H54 (cell line): Measurements from ENCODE around the gene EZR.

Source experiments
- DNase-seq: peaks from one replicate; pipeline ENCODE4 v3.0.0; 2011; ENCODE audit warnings: low spot score, mixed read lengths; ENCODE audit not compliant: insufficient read length
- FAIRE-seq: peaks from 3 replicates; lab custom pipeline; 2011; peaks lifted over from hg19 to GRCh38; lab: Jason Lieb, UNC
- POLR2A ChIP-seq: IDR thresholded peaks from 2 replicates; pipeline ENCODE4 v1.6.1; 2011; ENCODE audit warnings: low read depth, mild to moderate bottlenecking, low read length

EZR gene

DNA sequence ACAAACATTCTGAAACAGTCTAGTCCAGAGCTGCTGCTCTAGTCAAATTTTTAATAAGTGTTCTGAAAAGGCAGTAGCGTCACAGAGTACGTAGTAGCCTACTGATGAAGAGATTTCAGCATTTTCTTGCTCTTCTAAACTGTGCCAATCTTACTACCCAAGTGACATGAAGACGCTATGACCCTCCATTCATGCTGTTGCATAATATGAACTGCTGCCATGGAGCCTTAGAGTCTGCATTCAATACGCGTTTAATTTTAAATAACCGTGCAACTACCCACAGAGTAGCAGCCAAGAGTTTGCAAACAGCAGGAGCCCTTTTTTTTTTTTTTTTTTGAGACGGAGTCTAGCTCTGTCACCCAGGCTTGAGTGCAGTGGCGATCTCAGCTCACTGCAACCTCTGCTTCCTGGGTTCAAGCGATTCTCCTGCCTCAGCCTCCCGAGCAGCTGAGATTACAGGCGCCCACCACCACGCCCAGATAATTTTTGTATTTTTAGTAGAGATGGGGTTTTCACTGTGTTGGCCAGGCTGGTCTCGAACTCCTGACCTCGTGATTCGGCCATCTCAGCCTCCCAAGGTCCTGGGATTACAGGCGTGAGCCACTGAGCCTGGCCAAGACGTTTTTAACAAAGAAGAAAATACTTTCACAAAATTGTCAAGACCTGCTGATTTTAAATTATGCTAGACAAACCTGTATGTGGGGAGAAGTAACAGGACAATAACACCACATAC, 44.3 kb downstream of the EZR start:
- DNase-seq (no peak), FAIRE-seq (no peak)
- no peak for TF ChIP-seq POLR2A

- no peak for DNase-seq
- FAIRE-seq, result no peak
- TF ChIP-seq POLR2A, result no peak
Observed at GRCh38 chr6:158773581-158774449, 45.4 kb downstream of the EZR start.

- no peak for TF ChIP-seq POLR2A
- no peak for FAIRE-seq
- no peak for DNase-seq
Observed at GRCh38 chr6:158772851-158773371, 46.3 kb downstream of the EZR start.

DNA sequence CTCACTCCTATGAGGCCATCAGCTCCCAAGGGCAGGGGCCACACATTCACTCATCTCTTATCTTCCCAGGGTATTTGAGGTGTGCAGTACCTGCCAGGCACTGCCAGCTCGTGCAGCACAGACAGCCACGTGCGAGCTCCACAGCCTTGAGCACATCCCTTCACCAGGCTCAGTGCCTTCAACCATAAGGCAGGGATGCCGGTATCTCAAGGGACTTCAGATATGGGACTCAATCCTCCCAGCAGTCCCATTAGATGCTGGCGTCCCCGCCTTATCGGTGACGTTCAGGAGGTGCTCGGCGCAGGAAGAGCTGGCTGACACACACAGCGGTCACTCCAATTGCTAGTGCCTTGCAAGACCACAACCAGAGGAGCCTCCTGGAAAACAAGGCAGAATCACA, 47.0 kb downstream of the EZR start:
- no peak for DNase-seq
- TF ChIP-seq POLR2A, result no peak
- FAIRE-seq, result no peak

GRCh38 chr6:158771399-158772152, 47.6 kb downstream of the EZR start:
- DNase-seq, result no peak
- no peak for FAIRE-seq
- no peak for TF ChIP-seq POLR2A

GRCh38 chr6:158770533-158771330, 48.4 kb downstream of the EZR start:
- no peak for FAIRE-seq

DNA sequence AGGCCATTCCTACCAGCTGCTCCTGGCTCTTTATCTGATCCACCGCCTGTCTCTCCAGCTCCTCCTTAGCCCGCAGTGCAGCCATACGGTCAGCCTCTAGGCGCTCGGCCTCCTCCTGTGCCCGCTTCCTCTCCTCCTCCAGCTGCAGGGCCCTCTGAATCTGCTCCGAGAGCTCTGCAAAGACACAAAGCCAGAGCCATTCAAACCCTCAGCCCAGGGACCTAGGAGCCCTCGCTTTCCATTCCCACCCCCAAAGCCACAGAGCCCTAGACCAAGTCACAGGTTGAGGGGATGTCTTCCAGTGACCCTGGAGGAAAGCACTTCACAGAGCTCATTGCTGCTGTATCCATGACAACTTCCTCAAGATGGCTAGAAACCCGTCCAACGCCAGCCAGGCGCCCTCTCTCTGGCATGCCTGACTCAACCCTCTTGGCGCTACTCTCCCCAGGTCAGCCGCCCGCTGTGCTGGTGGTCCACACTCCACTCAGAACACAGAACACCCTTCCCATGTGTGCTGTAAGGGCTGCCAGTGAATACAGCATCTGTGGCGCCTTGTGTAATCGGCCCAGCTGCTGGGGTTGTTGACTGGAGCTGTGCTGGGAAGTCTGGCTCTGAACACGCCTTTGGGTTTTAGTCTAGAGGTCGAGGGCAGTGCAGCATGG, 49.3 kb downstream of the EZR start:
- DNase-seq, result no peak
- no peak for TF ChIP-seq POLR2A
- FAIRE-seq, result no peak

More at GRCh38 chr6:158770533-158771330, 48.4 kb downstream of the EZR start:
- DNase-seq, result no peak
- no peak for TF ChIP-seq POLR2A

DNA sequence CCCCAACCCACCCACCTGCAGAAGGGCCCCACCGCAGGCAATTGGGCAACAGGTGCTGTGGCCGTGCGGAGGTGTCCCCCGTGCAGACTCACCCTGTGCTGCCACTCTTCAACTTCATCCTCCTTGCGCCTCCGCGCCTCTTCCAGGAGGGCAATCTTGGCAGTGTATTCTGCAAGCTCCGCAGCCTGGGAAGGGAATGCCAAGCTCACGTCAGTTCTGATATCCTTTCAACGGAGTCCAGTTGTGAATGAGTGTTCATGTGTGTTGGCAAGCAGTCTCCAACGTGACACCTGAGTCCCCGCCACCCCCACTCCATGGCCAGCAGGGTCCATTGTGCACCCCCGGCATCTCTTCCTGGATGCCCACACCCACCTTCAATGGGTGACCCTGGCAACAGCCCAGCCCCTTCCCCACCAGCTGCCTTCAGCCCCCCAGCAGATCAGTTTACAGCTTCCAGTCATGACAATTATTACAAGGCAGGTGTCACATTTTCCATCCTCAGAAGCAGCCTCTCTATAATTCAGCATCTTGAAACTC, 49.9 kb downstream of the EZR start:
- TF ChIP-seq POLR2A, result no peak
- DNase-seq, result no peak

GRCh38 chr6:158768436-158768835, 50.7 kb downstream of the EZR start:
- DNase-seq (no peak), FAIRE-seq (no peak)
- no peak for TF ChIP-seq POLR2A

More for the DNA sequence above, 49.9 kb downstream of the EZR start:
- no peak for FAIRE-seq

GRCh38 chr6:158767709-158768108, 51.5 kb downstream of the EZR start:
- FAIRE-seq, result no peak
- no peak for DNase-seq
- TF ChIP-seq POLR2A, result no peak

- no peak for FAIRE-seq
- DNase-seq, result no peak
- no peak for TF ChIP-seq POLR2A
Observed at GRCh38 chr6:158766621-158767455, 52.3 kb downstream of the EZR start.
